MCF 10A (cell line): Measurements from ENCODE around the gene KIR3DL3. TPM values are rescaled to one million over a fixed set of nuclear protein-coding genes. Genes with fewer than 3 reads are reported as not detected.
"Not testable (repeated sequence)": the region's sequence is repeated elsewhere in the genome, so short reads cannot be mapped to it uniquely, and the experiment has no call there.

Experiments used
- BruUV-seq: library from RNA; stranded (reverse); fragments of 400-500 nt; replicated peaks from 2 replicates; lab custom pipeline; 2021; lab: Mats Ljungman, UMichigan
- CTCF ChIA-PET: fragments of 300-600 bp; sonication (Branson Sonifier 250); formaldehyde crosslinking; extraction: SDS; loops from one replicate; lab custom pipeline; 2021; ENCODE audit warnings: antibody characterized with exemption, inconsistent platforms; lab: Yijun Ruan, JAX
- POLR2A ChIA-PET: fragments of 300-600, 350-650 bp; sonication (Branson Sonifier 250); formaldehyde crosslinking; extraction: SDS; loops from one replicate; lab custom pipeline; 2020; ENCODE audit warnings: antibody characterized with exemption, inconsistent platforms; lab: Yijun Ruan, JAX
- DNase-seq: peaks from one replicate; pipeline ENCODE4 v3.0.0-alpha.2; 2018; ENCODE audit not compliant: unreplicated experiment
- H3K27ac Mint-ChIP-seq: one replicate; pipeline ENCODE4 v1.8.0; 2022; ENCODE audit warnings: mild to moderate bottlenecking, low read depth, mixed read lengths; ENCODE audit not compliant: unreplicated experiment
- H3K27me3 Mint-ChIP-seq: one replicate; pipeline ENCODE4 v1.8.0; 2022; ENCODE audit warnings: mixed read lengths; ENCODE audit not compliant: insufficient read depth, unreplicated experiment
- H3K36me3 Mint-ChIP-seq: one replicate; pipeline ENCODE4 v1.8.0; 2022; ENCODE audit warnings: mild to moderate bottlenecking, moderate library complexity, mixed read lengths; ENCODE audit not compliant: insufficient read depth, unreplicated experiment
- H3K4me1 Mint-ChIP-seq: one replicate; pipeline ENCODE4 v1.8.0; 2022; ENCODE audit warnings: mixed read lengths; ENCODE audit not compliant: insufficient read depth, unreplicated experiment
- H3K4me3 Mint-ChIP-seq: one replicate; pipeline ENCODE4 v1.8.0; 2022; ENCODE audit warnings: mild to moderate bottlenecking, moderate library complexity, mixed read lengths; ENCODE audit not compliant: unreplicated experiment
- H3K9me3 Mint-ChIP-seq: one replicate; pipeline ENCODE4 v1.8.0; 2022; ENCODE audit warnings: mixed read lengths; ENCODE audit not compliant: unreplicated experiment
- intact Hi-C: fragments of 100-400 bp; cut with micrococcal nuclease; formaldehyde crosslinking; loops from 2 replicates; pipeline ENCODE4 v1.14.1; 2022
- total RNA-seq: library from RNA; stranded (reverse); gene quantifications from 2 replicates; pipeline ENCODE4 v1.2.3, GENCODE V29; 2022

The KIR3DL3 gene
- total RNA-seq, 1 experiment from 2014 or later, result not detected

DNA sequence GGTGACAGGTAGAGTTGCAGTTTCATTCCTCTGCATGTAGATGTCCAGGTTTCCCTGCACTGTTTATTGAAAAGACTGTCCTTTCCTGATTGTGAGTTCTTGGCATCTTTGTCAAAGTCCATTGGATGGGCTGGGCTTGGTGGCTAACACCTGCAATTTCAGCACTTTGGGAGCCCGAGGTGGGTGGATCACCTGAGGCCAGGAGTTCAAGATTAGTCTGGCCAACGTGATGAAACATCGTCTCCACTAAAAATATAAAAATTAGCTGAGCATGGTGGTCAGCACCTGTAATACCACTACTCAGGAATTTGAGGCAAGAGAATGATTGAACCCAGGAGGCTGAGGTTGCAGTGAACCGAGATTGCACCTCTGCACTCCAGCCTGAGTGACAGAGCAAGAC lies 53.6 kb downstream of the KIR3DL3 start:
- peaks cover 56% of the 10 kb centered on the region for H3K9me3 Mint-ChIP-seq
- DNase-seq, CTCF ChIA-PET, POLR2A ChIA-PET, H3K4me3 Mint-ChIP-seq, H3K4me1 Mint-ChIP-seq, H3K36me3 Mint-ChIP-seq, H3K27ac Mint-ChIP-seq, BruUV-seq, H3K27me3 Mint-ChIP-seq, intact Hi-C loops: not testable (repeated sequence)

DNA sequence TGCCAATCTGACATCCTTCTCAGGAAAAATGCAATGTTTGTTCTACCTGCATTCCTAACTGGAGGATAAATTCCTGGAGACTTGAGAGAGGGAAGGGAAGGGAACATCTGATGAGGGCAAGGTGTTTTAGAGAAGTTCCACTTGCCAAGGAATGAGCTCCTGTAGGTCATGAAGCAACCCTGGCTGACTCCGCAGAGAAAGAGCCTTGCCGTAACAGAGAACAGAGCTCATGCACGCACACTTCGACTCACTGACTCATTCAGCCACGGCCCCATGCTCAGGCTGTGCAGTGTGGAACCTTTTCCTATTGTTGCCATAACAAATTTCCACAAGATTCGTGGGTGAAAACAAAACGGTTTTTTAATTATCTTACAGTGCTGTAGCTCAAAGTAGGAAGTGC lies 54.7 kb downstream of the KIR3DL3 start:
- BruUV-seq, H3K4me3 Mint-ChIP-seq, CTCF ChIA-PET, intact Hi-C loops, H3K27ac Mint-ChIP-seq, H3K27me3 Mint-ChIP-seq, H3K36me3 Mint-ChIP-seq, H3K4me1 Mint-ChIP-seq, POLR2A ChIA-PET: not testable (repeated sequence)
- peak; percentile 68 for DNase-seq
- peaks cover 52% of the 10 kb centered on the region for H3K9me3 Mint-ChIP-seq

DNA sequence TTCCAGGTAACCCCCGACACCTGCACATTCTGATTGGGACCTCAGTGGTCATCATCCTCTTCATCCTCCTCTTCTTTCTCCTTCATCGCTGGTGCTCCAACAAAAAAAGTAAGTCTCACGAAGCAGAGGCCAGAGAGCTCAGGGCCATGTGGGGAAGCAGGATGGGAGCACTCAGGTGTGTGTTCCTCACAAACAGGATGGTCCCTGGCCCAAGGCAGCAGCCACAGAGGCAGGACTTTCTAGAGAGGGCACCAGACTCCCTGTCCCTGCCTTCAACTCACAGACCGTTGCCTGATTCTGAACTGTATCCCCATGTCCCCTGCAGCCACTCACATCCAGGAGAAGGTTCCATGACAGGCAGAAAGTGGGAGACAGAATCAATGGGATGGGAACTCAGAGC lies 58.7 kb downstream of the KIR3DL3 start:
- H3K27ac Mint-ChIP-seq, H3K27me3 Mint-ChIP-seq, POLR2A ChIA-PET, BruUV-seq, H3K4me3 Mint-ChIP-seq, H3K4me1 Mint-ChIP-seq, H3K36me3 Mint-ChIP-seq, CTCF ChIA-PET, DNase-seq, intact Hi-C loops: not testable (repeated sequence)
- peaks cover 46% of the 10 kb centered on the region for H3K9me3 Mint-ChIP-seq

Other genes starting within 250 kb of the KIR3DL3 start
- not detected in 2 replicates for gene LAIR2, start 221.6 kb upstream of the KIR3DL3 start, total RNA-seq
- gene LILRA2, start 150.7 kb upstream of the KIR3DL3 start, total RNA-seq, result not detected in 2 replicates
- not detected in 2 replicates for gene LILRA1, start 130.8 kb upstream of the KIR3DL3 start, total RNA-seq
- gene LILRB1, start 94.0 kb upstream of the KIR3DL3 start, total RNA-seq, result not detected in 2 replicates
- not detected in 2 replicates for gene LILRB4, start 61.5 kb upstream of the KIR3DL3 start, total RNA-seq
- not detected in 2 replicates for gene KIR2DL3, start 14.1 kb downstream of the KIR3DL3 start, total RNA-seq
- not detected in 2 replicates for gene KIR2DL1, start 45.4 kb downstream of the KIR3DL3 start, total RNA-seq
- not detected in 2 replicates for gene KIR2DL4, start 79.2 kb downstream of the KIR3DL3 start, total RNA-seq
- gene KIR3DL1, start 92.0 kb downstream of the KIR3DL3 start, total RNA-seq, result not detected in 2 replicates
- gene KIR2DS4, start 108.2 kb downstream of the KIR3DL3 start, total RNA-seq, result not detected in 2 replicates
- gene KIR3DL2, start 126.0 kb downstream of the KIR3DL3 start, total RNA-seq, result not detected in 2 replicates
- gene FCAR, start 149.8 kb downstream of the KIR3DL3 start, total RNA-seq, result not detected in 2 replicates
- gene NCR1, start 181.7 kb downstream of the KIR3DL3 start, total RNA-seq, result not detected in 2 replicates
- gene NLRP7, start 223.1 kb downstream of the KIR3DL3 start, total RNA-seq, result not detected in 2 replicates
- gene NLRP2, start 241.9 kb downstream of the KIR3DL3 start, total RNA-seq, result not detected in 2 replicates